Stimulated activated naive CD8-positive, alpha-beta T cell treated with anti-CD3 and anti-CD28 coated beads, Interleukin-15, amount 100 ng/mL, for 72 hours (primary cell): Measurements from ENCODE around the gene RIMBP2.

Experiments
- ATAC-seq: fragments of 150-1000 bp; cut with Tn5 transposase; 2 replicates; pipeline ENCODE4 v1.10.0; 2021; ENCODE audit warnings: mild to moderate bottlenecking, moderate library complexity
- DNase-seq, 2 donors: peaks; one replicate each; pipeline ENCODE4 v3.0.0; 2021 to 2022
- H3K27ac Mint-ChIP-seq, 2 donors: one replicate each; pipeline ENCODE4 v1.8.0; 2022; ENCODE audit warnings: mild to moderate bottlenecking in 2 of 2, mixed read lengths in 2 of 2, moderate library complexity in 2 of 2
- H3K27me3 Mint-ChIP-seq: one replicate; pipeline ENCODE4 v1.8.0; 2022; ENCODE audit warnings: mixed read lengths
- H3K4me1 Mint-ChIP-seq: one replicate; pipeline ENCODE4 v1.8.0; 2022; ENCODE audit warnings: mild to moderate bottlenecking, mixed read lengths
- H3K4me3 Mint-ChIP-seq, 2 donors: one replicate each; pipeline ENCODE4 v1.8.0; 2022; ENCODE audit warnings: mild to moderate bottlenecking in 2 of 2, mixed read lengths in 2 of 2, moderate library complexity in 1 of 2
- H3K9me3 Mint-ChIP-seq, 2 donors: one replicate each; pipeline ENCODE4 v1.8.0; 2022; ENCODE audit warnings: mixed read lengths in 2 of 2

Gene RIMBP2

GRCh38 chr12:130418251-130418650 is 297.8 kb downstream of the RIMBP2 start:
- no peaks in the 10 kb centered on the region for H3K4me1 Mint-ChIP-seq
- H3K4me3 Mint-ChIP-seq = no peak overlapping the region
- no peak overlapping the region for H3K27ac Mint-ChIP-seq
- no peak for DNase-seq
- ATAC-seq = no peak
- no peaks in the 10 kb centered on the region for H3K9me3 Mint-ChIP-seq
- peaks cover 17% of the 10 kb centered on the region for H3K27me3 Mint-ChIP-seq

GRCh38 chr12:130414381-130414780 is 301.7 kb downstream of the RIMBP2 start:
- no peaks in the 10 kb centered on the region for H3K4me1 Mint-ChIP-seq
- ATAC-seq = no peak
- no peaks in the 10 kb centered on the region for H3K9me3 Mint-ChIP-seq
- no peak overlapping the region for H3K27ac Mint-ChIP-seq
- no peak for DNase-seq
- no peak overlapping the region for H3K4me3 Mint-ChIP-seq
- H3K27me3 Mint-ChIP-seq = peaks cover 17% of the 10 kb centered on the region

GRCh38 chr12:130413909-130414308 is 302.2 kb downstream of the RIMBP2 start:
- no peak overlapping the region for H3K27ac Mint-ChIP-seq
- DNase-seq = no peak
- no peaks in the 10 kb centered on the region for H3K9me3 Mint-ChIP-seq
- no peak overlapping the region for H3K4me3 Mint-ChIP-seq
- no peak for ATAC-seq
- peaks cover 13% of the 10 kb centered on the region for H3K27me3 Mint-ChIP-seq
- no peaks in the 10 kb centered on the region for H3K4me1 Mint-ChIP-seq

- H3K27me3 Mint-ChIP-seq = peaks cover 7% of the 10 kb centered on the region
- H3K9me3 Mint-ChIP-seq = no peaks in the 10 kb centered on the region
- no peak for DNase-seq
- H3K4me3 Mint-ChIP-seq = no peak overlapping the region
- no peaks in the 10 kb centered on the region for H3K4me1 Mint-ChIP-seq
- no peak for ATAC-seq
- no peak overlapping the region for H3K27ac Mint-ChIP-seq
Observed at GRCh38 chr12:130412384-130412783, 303.7 kb downstream of the RIMBP2 start.

- no peak overlapping the region for H3K27ac Mint-ChIP-seq
- H3K4me3 Mint-ChIP-seq = no peak overlapping the region
- ATAC-seq = no peak
- no peaks in the 10 kb centered on the region for H3K9me3 Mint-ChIP-seq
- no peak for DNase-seq
- H3K4me1 Mint-ChIP-seq = no peaks in the 10 kb centered on the region
- H3K27me3 Mint-ChIP-seq = no peaks in the 10 kb centered on the region
Observed at GRCh38 chr12:130405332-130405731, 310.8 kb downstream of the RIMBP2 start.

- no peak for DNase-seq
- Mint-ChIP-seq H3K27ac (no peak overlapping the region), H3K9me3 (no peaks in the 10 kb centered on the region), H3K4me1 (no peaks in the 10 kb centered on the region), H3K4me3 (no peak overlapping the region), H3K27me3 (peaks cover 4% of the 10 kb centered on the region)
- peak; percentile 33 for ATAC-seq
Observed at GRCh38 chr12:130401703-130402102, 314.4 kb downstream of the RIMBP2 start.

- no peaks in the 10 kb centered on the region for H3K9me3 Mint-ChIP-seq
- H3K27ac Mint-ChIP-seq = no peak overlapping the region
- no peak overlapping the region for H3K4me3 Mint-ChIP-seq
- ATAC-seq = no peak
- peaks cover 16% of the 10 kb centered on the region for H3K27me3 Mint-ChIP-seq
- DNase-seq = no peak
- H3K4me1 Mint-ChIP-seq = peaks cover 6% of the 10 kb centered on the region
Observed at GRCh38 chr12:130398100-130398848, 317.8 kb downstream of the RIMBP2 start.

GRCh38 chr12:130396667-130397066 is 319.4 kb downstream of the RIMBP2 start:
- peaks cover 0 to 1% of the 10 kb centered on the region in 2 donors for H3K9me3 Mint-ChIP-seq
- no peak for ATAC-seq

GRCh38 chr12:130394906-130395305 is 321.2 kb downstream of the RIMBP2 start:
- DNase-seq (no peak), ATAC-seq (no peak)
- Mint-ChIP-seq H3K27ac (no peak overlapping the region), H3K4me3 (no peak overlapping the region), H3K27me3 (peaks cover 16% of the 10 kb centered on the region), H3K9me3 (peaks cover 0 to 9% of the 10 kb centered on the region in 2 donors), H3K4me1 (peaks cover 6% of the 10 kb centered on the region)

More at GRCh38 chr12:130396667-130397066, 319.4 kb downstream of the RIMBP2 start:
- H3K4me3 Mint-ChIP-seq = no peak overlapping the region
- H3K4me1 Mint-ChIP-seq = peaks cover 6% of the 10 kb centered on the region
- no peak for DNase-seq
- H3K27me3 Mint-ChIP-seq = peaks cover 16% of the 10 kb centered on the region
- H3K27ac Mint-ChIP-seq = no peak overlapping the region

GRCh38 chr12:130391186-130391585 is 324.9 kb downstream of the RIMBP2 start:
- H3K4me1 Mint-ChIP-seq = peaks cover 11% of the 10 kb centered on the region
- ATAC-seq = no peak
- no peak overlapping the region for H3K27ac Mint-ChIP-seq
- H3K4me3 Mint-ChIP-seq = no peak overlapping the region
- DNase-seq = no peak
- peaks cover 5 to 22% of the 10 kb centered on the region in 2 donors for H3K9me3 Mint-ChIP-seq
- H3K27me3 Mint-ChIP-seq = peaks cover 9% of the 10 kb centered on the region

- Mint-ChIP-seq H3K4me3 (no peak overlapping the region), H3K4me1 (peaks cover 5% of the 10 kb centered on the region), H3K9me3 (peaks cover 18 to 26% of the 10 kb centered on the region in 2 donors), H3K27ac (no peak overlapping the region), H3K27me3 (peaks cover 20% of the 10 kb centered on the region)
- DNase-seq = no peak
- no peak for ATAC-seq
Observed at GRCh38 chr12:130385193-130385592, 330.9 kb downstream of the RIMBP2 start.

- H3K27ac Mint-ChIP-seq = no peak overlapping the region
Observed at GRCh38 chr12:130384234-130384633, 331.9 kb downstream of the RIMBP2 start.

GRCh38 chr12:130382818-130383217 is 333.3 kb downstream of the RIMBP2 start:
- ATAC-seq (no peak), DNase-seq (no peak)
- Mint-ChIP-seq H3K27ac (no peak overlapping the region), H3K27me3 (peaks cover 28% of the 10 kb centered on the region), H3K4me1 (peaks cover under 1% of the 10 kb centered on the region), H3K4me3 (no peak overlapping the region), H3K9me3 (peaks cover 14 to 19% of the 10 kb centered on the region in 2 donors)

More at GRCh38 chr12:130384234-130384633, 331.9 kb downstream of the RIMBP2 start:
- H3K27me3 Mint-ChIP-seq = peaks cover 20% of the 10 kb centered on the region
- H3K4me1 Mint-ChIP-seq = peaks cover 5% of the 10 kb centered on the region
- DNase-seq (no peak), ATAC-seq (no peak)
- H3K4me3 Mint-ChIP-seq = no peak overlapping the region
- H3K9me3 Mint-ChIP-seq = peaks cover 18 to 26% of the 10 kb centered on the region in 2 donors

- ATAC-seq = no peak
- H3K9me3 Mint-ChIP-seq = no peaks in the 10 kb centered on the region
- H3K27ac Mint-ChIP-seq = no peak overlapping the region
- no peaks in the 10 kb centered on the region for H3K4me1 Mint-ChIP-seq
- no peak overlapping the region for H3K4me3 Mint-ChIP-seq
- peaks cover 34% of the 10 kb centered on the region for H3K27me3 Mint-ChIP-seq
- DNase-seq = no peak
Observed at GRCh38 chr12:130375296-130376287, 340.5 kb downstream of the RIMBP2 start.

- ATAC-seq = no peak
- H3K9me3 Mint-ChIP-seq = no peaks in the 10 kb centered on the region
- no peak overlapping the region for H3K4me3 Mint-ChIP-seq
- peaks cover 45% of the 10 kb centered on the region for H3K27me3 Mint-ChIP-seq
- H3K4me1 Mint-ChIP-seq = no peaks in the 10 kb centered on the region
- H3K27ac Mint-ChIP-seq = no peak overlapping the region
- DNase-seq = no peak
Observed at GRCh38 chr12:130374083-130374482, 342.0 kb downstream of the RIMBP2 start.

GRCh38 chr12:130372936-130373335 is 343.2 kb downstream of the RIMBP2 start:
- ATAC-seq (no peak), DNase-seq (no peak)
- no peaks in the 10 kb centered on the region for H3K9me3 Mint-ChIP-seq
- no peak overlapping the region for H3K4me3 Mint-ChIP-seq
- H3K27ac Mint-ChIP-seq = no peak overlapping the region
- no peaks in the 10 kb centered on the region for H3K4me1 Mint-ChIP-seq
- H3K27me3 Mint-ChIP-seq = peaks cover 43% of the 10 kb centered on the region
